NCI-H2081 (cell line): ENCODE measurements around the gene RBPJL.

Experiments used
- DNase-seq, 2 experiments: peaks; one replicate each; lab custom pipeline; 2025; lab: John Stamatoyannopoulos, UW

Gene RBPJL

DNA sequence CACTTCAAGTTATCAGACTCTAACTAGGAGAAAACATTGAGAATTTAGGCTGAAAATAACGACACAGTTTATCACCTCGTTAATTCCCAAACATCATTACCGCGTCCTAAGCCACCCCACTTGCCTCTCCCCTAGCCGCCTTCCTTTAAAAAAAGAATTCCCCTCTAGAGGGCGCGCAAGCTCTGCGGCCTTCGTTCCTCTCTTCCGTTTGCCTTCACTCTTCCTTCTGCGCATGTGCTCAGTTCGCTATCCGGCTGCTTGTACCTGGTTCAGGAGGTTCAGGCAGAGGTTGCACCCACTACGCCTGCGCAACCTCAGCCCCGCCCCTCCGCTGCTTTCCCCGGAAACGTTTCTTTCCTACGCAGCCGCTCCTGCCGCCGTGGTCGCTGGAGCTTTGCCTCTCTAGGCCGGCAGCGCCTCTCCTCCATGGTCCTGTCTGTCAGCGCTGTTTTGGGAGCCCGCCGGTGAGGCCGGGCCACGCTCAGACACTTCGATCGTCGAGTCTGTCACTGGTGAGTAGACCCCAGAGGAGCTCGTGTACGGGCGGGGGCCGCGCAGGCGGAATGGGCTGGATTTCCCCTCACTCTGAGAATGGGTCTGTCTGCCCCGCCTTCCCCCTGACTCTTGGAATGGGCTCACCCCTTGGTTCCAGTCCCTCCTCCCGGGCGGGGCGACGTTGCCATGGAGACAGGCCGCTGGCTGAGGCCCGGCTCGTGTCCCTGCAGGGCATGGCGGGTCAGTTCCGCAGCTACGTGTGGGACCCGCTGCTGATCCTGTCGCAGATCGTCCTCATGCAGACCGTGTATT lies 56.4 kb downstream of the RBPJL start, which contains the start of gene SYS1:
SYS1 (plus strand) TSS at position 353 of the 807 bp plus-strand sequence; CDS start at position 729, 376 bp downstream.
- DNase-seq: peak; percentile 97 to 98

DNA sequence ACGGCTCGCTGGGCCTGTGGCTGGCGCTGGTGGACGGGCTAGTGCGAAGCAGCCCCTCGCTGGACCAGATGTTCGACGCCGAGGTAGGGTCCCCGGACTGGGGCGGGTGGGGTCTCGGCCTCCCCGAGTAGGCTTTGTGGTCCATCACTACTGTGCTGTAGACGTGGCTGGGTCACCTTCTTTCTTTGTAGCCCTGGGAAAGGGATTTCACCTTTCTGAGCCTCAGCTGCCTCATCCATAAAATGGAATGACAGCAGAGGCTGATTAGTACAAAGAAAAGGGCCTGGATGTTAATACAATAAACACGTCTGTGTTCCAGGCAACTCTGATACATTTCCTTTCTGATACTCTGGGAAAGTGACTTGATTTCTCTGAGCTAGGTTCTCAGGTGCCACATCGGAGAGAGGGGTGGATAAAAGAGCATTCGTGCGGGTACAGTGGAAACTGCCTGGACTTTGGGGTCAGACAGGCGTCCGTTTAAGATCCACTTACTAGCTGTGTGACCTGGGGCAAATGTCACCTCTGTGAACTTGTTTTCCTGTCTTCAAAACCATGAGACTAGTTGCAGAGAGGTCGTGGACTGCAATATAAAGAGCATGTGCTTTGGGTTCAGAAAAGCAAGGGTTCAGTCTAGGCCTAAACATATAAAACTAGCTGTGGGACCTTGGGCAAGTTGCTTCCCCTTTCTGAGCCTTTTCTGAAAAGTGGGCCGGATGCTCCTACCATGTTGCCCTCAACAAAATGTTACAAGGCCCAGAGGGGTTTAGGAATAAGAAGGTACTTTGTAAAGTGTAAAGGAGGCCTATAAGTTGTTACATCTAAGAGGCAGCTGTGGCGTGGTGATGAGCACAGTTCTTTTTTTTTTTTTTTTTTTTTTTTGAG lies 57.2 kb downstream of the RBPJL start:
- DNase-seq: no peak

DNA sequence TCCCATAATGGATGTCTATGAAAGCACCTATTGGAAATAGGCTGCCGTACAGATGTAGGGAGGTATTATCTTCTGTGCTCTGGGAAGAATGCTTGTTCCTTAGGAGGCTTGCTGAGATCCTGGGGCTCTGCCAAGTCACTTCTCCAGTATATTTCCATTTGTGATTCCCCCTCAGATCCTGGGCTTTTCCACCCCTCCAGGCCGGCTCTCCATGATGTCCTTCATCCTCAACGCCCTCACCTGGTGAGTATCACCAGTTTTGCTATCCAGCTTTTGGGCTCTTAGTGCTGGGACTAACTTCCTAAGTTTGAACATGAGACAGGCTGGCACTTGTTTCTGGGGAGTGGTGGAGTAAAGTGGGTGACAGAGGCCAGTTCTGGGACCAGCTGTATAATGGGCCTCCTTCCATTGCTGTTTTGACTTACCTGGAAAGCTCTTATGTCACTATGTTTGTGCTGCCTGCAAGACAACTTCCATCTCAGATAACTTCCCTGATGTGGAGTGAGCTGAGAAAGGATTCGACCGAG lies 58.9 kb downstream of the RBPJL start:
- no peak for DNase-seq

DNA sequence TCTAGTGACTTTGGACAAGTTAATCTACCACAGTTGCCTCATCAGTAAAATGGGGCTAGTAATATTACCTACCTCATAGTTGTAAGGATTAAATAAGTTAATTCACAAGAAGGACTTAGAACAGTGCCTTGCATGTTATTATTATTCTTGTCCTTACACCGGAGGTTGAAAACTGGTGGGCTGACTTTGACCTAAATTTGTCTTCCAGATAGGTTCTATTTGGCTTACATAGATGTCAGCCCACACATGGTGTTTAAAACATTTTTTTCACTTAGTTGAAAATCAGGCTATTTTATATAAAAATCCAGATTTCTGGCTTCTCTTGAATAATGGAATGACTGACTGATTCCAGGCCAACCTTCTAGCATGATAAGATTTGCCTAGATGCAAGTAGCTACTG lies 59.6 kb downstream of the RBPJL start:
- DNase-seq: no peak

DNA sequence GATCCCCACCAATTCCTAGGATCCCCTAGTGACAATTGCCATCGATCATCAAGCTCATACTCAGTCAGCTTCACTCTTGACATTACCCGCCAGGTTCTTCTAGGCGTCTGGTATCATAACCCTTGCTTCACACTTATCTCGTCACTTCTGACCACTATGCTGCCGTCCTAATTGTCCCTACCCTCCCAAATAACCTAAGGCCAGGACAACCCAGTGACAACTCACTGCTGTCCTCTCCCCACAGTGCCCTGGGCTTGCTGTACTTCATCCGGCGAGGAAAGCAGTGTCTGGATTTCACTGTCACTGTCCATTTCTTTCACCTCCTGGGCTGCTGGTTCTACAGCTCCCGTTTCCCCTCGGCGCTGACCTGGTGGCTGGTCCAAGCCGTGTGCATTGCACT lies 60.0 kb downstream of the RBPJL start:
- DNase-seq: no peak

DNA sequence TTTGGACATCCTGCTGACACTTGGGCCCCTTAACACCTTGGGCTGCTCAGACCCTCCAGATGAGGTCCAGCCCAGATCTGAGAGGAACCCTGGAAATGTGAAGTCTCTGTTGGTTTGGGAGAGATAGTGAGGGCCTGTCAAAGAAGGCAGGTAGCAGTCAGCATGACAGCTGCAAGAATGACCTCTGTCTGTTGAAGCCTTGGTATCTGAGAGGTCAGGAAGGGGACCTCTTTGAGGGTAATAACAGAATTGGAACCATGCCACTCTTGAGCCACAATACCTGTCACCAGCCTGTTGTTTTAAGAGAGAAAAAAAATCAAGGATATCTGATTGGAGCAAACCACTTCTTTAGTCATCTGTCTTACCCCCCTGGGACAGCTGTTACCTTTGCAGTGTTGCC lies 60.5 kb downstream of the RBPJL start:
- no peak for DNase-seq
